NCI-H146 (cell line): ENCODE results near the gene GRIK3.
"Not testable (repeated sequence)": the region's sequence is repeated elsewhere in the genome, so short reads cannot be mapped to it uniquely, and the experiment has no call there.

ENCODE experiments used
- DNase-seq: peaks from one replicate; lab custom pipeline; 2025; lab: John Stamatoyannopoulos, UW

GRIK3 gene

GRCh38 chr1:36909359-36909758 is 125.0 kb downstream of the GRIK3 start:
- DNase-seq: not testable (repeated sequence)

DNA sequence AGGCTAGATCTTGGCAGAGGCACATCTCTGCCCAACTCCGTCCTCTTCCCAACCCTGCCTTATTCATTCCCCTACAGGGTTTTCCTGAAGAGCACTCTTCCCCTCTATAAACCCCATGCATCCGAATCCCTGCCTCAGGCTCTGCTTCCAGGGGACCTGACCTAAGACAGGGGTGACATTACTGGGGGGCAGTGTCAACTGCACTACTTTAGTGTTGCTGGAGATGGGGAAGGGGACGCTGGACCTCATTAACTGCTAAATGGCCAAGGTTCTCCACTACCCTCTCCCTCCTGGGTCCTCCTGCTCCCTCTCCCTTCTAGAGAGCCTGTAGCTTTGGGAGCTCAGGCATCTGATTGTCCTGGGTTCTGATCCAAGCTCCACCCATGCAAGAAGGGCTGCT is 126.2 kb downstream of the GRIK3 start:
- DNase-seq: no peak

DNA sequence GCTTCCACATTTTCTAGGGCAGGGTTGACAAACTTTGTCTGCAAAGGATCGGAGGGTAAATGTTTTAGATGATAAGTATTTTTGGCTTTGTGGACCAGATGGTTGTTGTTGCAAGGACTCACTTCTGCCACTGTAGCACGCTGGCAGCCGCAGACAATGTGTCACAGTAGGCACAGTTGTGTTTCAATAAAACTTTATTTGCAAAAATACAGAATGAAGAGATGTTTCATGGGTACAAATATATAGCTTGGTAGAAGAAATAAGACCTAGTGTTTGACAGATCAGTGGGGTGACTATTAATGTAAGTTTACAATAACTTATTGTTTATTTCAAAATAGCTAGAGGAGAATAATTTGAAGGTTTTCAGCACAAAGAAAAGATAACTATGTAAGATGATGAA is 127.8 kb downstream of the GRIK3 start:
- no peak for DNase-seq

- no peak for DNase-seq
Measured at GRCh38 chr1:36905941-36906340, 128.4 kb downstream of the GRIK3 start.

- no peak for DNase-seq
Measured at GRCh38 chr1:36900128-36900527, 134.2 kb downstream of the GRIK3 start.

DNA sequence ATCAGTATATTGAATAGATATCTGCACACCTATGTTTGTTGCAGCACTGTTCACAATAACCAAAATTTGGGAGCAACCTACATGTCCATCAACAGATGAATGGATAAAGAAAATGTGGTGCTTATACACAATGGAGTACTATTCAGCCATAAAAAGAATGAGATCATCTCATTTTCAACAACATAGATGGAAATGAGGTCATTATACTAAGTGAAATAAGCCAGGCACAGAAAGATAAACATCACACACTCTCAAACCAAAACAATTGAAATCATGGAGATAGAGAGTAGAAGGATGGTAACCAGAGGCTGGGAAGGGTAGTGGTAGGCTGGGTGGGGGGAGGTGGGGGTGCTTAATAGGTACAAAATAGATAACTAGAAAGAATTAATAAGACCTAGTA is 136.5 kb downstream of the GRIK3 start:
- not testable (repeated sequence) for DNase-seq

- DNase-seq: no peak
Measured at GRCh38 chr1:36894824-36895223, 139.5 kb downstream of the GRIK3 start.

DNA sequence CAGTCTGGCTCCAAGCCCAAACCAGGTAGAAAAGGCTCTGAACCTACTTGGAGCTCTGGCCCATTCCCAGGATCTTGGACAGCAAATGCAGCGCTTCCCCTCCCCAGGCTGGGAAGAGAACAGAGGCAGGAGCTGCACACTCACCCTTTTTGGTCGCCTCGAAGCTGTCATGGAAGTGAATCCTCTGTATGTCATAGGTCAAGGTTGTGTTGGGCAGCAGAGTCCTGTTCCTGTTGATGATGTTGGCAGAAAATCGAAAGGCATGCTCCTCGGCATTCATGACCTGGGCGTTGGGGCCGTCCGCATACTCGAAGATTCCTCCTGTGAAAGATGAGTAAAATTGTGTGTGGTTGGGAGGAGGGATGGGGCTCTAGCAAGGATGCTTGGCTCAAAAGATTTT is 143.5 kb downstream of the GRIK3 start:
- no peak for DNase-seq

- DNase-seq: no peak
Measured at GRCh38 chr1:36889478-36890226, 144.7 kb downstream of the GRIK3 start.

- DNase-seq: no peak
Measured at GRCh38 chr1:36888811-36889477, 145.4 kb downstream of the GRIK3 start.

- DNase-seq: peak; percentile 7
Measured at GRCh38 chr1:36885540-36886357, 148.6 kb downstream of the GRIK3 start.

DNA sequence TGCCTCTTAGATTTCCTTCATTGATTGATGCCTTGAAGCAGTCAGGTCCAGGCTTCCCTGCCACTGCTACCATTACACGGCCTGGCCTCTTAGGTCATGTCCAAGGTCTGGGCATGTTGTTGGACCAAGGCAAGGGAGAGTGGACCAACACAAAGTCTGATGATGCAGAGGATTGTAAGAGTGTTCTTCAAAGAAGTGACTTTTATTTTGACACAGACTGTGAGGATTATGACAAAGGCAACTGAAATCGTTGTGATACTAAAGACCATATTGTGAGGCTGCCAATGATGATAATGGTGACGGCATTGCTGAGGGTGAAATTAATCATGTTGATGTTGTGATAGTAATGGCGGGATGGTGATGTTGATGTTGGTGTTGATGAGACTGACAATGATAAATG is 149.5 kb downstream of the GRIK3 start:
- no peak for DNase-seq

GRCh38 chr1:36884029-36884701 is 150.2 kb downstream of the GRIK3 start:
- DNase-seq: no peak

- DNase-seq: no peak
Measured at GRCh38 chr1:36883315-36883949, 150.9 kb downstream of the GRIK3 start.

GRCh38 chr1:36882536-36883285 is 151.6 kb downstream of the GRIK3 start:
- no peak for DNase-seq

DNA sequence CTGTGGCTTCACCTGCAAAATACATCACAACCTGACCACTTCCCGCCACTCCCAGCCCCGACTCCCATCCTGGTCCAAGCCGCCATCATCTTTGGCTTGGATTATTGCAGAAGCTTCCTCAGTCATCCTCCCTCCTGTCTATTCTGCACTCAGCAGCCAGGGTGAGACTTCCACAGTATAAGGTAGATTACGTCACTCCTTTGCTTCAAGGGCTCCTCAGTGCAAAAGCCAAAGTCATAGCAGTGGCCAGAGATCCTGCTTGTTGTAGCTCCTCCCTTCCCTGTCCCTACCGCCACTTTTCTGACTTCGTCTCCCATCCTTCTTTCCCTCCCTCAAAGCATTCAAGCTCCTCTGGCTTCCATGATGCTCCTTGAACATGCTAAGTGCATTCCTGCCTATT is 152.8 kb downstream of the GRIK3 start:
- no peak for DNase-seq

DNA sequence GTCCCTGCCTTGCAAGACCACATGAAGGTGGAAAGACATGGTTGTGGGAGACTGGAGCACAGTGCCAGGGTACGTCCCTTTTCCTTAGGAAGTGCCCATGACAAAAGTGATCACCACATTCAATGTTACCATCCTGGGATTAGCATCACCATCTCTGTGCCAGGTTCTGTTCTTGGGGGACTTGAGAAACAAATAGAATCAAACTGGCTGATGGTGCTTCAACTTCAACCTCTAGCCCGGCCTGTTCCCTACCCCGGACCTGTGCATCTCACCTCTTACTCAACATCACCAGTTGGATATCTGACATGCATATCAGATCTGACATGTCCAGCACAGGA is 153.3 kb downstream of the GRIK3 start:
- DNase-seq: no peak

GRCh38 chr1:36880155-36881067 is 153.9 kb downstream of the GRIK3 start:
- DNase-seq: no peak

DNA sequence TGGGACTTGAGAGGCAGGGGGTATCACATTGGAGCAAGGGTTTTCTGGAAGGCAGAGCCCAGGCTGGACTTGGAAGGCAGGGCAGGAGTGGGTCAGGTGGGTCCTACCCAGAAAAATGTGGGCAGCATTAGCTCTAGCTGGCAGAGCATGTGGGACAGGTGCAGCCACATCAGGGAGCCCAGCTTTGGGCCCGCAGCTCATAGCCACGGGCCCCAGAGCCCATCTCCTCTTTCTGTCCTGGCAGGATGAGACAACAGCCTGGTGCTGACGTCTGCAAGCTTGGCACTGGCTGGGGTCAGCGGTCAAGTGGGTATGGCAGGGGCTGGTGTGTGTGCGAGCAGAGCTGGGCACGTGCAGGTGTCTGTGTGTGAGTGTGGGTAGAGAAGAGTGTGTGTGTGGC is 154.7 kb downstream of the GRIK3 start:
- DNase-seq: no peak

GRCh38 chr1:36876990-36877389 is 157.3 kb downstream of the GRIK3 start:
- no peak for DNase-seq
